Embryonic facial prominence (tissue), 1 donor: ENCODE measurements around the gene BLOC1S1.
A peak's percentile ranks its signal among the peaks of the same experiment; 100 is the strongest.

ENCODE experiments used
- DNase-seq: peaks from one replicate; pipeline ENCODE4 v3.0.0-alpha.2; 2016; ENCODE audit errors: extremely low spot score

The BLOC1S1 gene

GRCh38 chr12:55727643-55728185 is 11.9 kb downstream of the BLOC1S1 start:
- peak; percentile 63 for DNase-seq

GRCh38 chr12:55728186-55728938 is 12.5 kb downstream of the BLOC1S1 start:
- no peak for DNase-seq

DNA sequence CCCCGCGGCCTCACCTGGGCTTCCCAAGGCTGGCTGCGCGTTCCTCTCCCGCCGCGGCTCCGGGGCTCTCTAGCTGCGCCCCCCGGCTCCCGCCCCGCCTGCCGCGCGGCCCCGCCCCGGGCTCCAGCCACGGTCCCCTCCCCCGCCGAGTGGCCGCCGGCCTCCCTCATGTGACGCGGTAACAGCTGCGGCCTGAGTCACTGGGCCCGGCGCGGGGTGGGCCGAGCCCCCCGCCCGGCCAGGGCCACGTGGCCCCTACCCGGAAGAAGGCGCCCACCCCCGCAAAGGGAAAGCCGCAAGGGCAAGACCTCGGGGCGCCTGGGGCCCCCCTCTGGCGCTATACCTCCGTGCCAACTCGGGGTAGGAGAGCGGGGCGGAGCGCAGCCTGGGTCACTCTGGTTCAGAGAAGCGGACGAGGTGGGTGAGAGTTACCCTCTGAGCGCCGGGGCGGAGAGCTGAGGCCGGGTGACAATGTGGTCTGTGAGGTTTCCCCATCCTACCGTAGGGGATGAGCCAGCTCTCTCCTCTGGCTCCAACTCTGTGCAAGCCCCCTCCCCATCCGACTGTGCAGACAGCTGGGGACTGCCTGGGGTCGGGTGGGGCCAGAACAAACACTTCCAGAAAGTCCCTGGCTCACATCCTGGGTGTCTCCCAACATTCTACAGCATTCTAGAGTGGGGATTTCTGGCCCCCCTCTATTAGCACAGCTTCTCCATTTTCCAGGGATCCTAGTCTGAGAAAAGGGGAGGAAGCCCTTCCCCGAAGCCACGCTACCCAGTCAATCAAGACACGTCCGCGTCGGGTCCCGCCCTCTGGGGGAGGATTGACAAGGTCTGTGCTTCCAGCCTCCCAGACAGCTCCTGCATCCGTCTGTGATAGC is 13.3 kb downstream of the BLOC1S1 start, which contains the start of gene CD63:
CD63 (minus strand) TSS at position 71 of the 880 bp plus-strand sequence. CDS start 668 bp downstream, outside the sequence.
- peak; percentile 83 for DNase-seq

- DNase-seq: peak; percentile 60
Measured at GRCh38 chr12:55729819-55730818, 14.3 kb downstream of the BLOC1S1 start.

DNA sequence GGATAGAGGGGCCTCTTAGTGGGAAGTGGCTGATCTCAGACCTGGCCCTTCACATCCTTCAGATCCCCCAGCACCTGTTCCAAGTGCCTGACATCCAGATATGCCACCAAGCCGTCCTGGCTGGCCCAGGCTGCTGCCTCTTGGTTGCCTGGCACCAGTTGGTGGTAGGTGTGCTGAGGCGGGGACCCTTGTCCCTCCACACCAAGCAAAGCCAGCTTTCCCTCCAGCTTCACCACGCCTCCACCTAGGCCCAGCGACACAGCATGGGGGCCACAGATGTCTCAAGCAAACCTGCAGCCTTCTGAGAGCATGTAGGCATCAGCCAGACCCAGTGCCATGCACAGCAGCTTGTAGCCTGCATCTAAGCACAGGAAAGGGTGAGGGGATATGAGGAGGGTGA is 16.4 kb downstream of the BLOC1S1 start:
- DNase-seq: no peak

DNA sequence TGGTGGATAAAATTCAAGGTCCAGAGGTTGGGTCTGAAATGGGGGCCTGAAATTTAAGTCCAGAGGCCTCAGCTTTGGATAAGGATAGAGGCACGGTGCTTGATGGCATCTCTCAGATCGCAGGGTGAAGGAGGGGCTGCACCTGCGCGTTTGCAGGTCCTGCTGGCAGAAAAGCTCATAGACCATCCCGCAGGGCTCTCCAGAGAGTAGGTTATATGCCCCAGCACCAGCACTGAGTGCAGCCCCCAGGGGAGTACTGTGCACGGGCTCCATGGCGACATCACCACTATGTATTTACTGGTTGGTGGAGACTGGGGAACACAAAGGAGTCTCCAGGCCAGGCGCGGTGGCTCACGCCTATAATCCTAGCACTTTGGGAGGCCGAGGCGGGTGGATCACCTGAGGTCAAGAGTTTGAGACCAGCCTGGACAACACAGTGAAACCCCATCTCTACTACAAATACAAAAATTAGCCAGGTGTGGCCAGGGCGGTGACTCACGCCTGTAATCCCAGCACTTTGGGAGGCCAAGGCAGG is 17.2 kb downstream of the BLOC1S1 start:
- no peak for DNase-seq

DNA sequence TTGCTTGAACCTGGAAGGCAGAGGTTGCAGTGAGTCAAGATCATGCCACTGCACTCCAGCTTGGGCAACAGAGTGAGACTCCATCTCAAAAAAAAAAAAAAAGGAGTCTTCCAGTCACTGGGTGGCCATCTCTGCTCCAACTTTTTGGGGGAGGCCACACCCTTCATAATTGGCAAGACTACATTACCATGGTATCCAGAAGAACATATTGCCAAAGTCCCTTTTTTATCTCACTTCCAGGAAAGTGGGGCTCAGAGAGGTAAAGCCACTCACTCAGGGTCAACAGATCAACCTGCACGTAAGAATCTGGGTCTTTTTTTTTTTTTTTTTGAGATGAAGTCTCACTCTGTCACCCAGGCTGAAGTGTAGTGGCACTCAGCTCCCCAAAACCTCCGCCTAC is 18.0 kb downstream of the BLOC1S1 start:
- no peak for DNase-seq

GRCh38 chr12:55734595-55734994 is 18.7 kb downstream of the BLOC1S1 start:
- DNase-seq: no peak

- DNase-seq: no peak
Measured at GRCh38 chr12:55736076-55736475, 20.2 kb downstream of the BLOC1S1 start.

DNA sequence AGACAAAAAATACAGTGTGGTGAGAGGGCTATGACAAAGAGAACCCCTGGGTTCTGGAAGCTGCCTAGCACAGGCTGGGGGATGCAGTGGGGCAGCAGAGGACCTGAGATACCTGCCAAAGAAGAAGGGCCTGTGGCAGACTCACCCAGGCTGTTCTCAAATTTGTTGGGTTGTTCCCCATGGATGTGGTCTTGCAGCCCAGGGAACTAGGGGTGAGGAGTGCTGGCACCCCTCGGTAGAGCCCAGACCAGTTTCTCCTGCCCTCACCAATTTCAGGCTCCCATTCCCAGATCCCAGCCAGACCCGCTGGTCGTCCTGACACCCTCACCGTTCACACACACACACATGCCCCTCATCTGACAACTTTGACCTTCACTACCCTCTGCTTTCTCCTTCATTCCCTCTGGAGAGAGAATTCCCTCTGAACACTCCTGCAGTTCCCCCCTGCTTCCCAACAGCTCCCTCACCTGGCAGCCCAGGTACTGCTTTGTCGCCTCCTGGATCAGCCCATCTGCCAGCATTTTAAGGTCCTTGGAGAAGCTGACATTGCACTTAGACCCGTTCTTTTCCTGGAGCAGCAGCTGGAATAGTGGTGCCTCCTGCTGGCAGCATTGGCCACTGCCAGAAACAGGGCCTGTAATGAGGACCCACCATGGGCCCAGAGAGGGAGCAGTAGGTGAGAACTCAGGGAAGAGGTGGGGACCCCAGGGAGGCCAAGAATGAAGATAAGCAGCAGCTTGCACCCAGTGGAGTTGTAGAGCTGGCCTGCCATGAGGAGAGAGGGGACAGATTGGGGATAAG is 21.1 kb downstream of the BLOC1S1 start:
- DNase-seq: no peak

DNA sequence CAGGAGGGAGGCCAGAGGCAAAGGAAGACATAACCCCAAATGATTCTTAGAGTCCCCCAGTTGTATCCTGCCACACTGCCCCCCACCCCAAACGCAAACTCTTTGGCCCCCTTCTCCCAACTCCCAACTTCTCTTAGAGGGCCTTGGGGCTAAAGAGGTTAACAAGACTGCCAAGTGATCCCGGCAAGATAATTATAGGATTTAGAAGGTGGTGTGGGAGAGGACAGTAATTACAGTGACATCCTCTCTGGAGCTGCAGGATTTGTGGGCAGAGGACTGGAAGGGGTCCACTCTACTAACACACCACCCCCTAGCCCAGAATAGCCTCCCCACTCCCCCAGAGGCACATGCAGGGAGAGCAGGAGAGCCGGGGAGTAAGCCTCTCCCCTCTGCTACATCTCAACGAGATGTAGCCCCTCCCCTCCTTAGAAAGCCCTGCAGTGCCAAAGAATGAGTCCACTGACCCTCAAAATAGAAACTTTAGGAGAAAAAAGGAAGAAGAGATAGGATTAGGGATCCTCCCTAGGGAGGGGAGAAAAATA is 21.8 kb downstream of the BLOC1S1 start:
- no peak for DNase-seq

DNA sequence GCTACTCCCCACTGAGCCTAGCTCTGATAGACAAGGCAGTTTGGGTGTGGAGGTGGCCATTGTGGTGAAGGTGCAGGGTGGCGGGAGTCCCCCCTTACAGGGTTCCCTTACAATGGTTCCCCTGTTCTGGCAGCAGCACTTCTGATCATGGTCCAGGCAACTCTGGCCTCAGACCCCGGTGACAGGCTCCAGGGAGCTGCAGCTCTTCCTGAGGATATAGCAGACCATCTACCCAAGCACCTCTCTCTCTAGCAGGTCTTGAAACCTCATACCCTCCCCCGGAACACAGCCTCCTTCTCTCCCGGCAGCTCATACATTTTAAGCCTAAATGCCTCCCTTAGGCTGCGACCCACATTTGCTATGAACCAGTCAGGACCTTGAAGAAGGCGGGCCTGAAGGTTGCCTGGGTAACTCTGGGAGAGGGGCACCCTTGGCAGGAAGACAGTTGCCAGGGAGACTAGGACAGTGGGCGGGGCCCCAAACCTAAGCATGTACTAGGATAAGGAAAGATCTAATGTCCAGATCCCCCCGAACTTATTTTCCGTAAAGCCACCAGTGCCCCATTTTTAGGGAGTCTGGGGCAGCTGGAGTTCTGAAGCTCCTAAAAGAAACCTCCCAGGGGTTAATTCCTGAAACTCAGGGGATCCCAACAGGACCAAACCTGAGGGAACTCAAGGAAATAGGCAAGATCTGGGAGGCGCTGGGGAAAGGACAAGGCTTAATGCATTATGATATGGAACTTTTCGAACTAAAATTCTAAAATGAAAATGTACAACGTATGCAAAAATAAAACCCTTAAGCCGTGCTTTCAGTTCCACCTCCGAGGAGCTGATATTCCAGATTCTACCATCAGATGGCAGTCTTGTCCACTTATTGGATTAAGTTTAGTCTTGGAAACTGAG is 22.5 kb downstream of the BLOC1S1 start:
- peak; percentile 83 for DNase-seq

GRCh38 chr12:55739025-55739378 is 23.2 kb downstream of the BLOC1S1 start:
- DNase-seq: no peak

- DNase-seq: no peak
Measured at GRCh38 chr12:55741931-55742680, 26.3 kb downstream of the BLOC1S1 start.

GRCh38 chr12:55742719-55743405 is 27.0 kb downstream of the BLOC1S1 start, which contains the start of gene GDF11:
Gene GDF11, plus strand, starts transcription at chr12:55743122. Its CDS starts 195 bp downstream, at chr12:55743317.
- peak; percentile 74 for DNase-seq

DNA sequence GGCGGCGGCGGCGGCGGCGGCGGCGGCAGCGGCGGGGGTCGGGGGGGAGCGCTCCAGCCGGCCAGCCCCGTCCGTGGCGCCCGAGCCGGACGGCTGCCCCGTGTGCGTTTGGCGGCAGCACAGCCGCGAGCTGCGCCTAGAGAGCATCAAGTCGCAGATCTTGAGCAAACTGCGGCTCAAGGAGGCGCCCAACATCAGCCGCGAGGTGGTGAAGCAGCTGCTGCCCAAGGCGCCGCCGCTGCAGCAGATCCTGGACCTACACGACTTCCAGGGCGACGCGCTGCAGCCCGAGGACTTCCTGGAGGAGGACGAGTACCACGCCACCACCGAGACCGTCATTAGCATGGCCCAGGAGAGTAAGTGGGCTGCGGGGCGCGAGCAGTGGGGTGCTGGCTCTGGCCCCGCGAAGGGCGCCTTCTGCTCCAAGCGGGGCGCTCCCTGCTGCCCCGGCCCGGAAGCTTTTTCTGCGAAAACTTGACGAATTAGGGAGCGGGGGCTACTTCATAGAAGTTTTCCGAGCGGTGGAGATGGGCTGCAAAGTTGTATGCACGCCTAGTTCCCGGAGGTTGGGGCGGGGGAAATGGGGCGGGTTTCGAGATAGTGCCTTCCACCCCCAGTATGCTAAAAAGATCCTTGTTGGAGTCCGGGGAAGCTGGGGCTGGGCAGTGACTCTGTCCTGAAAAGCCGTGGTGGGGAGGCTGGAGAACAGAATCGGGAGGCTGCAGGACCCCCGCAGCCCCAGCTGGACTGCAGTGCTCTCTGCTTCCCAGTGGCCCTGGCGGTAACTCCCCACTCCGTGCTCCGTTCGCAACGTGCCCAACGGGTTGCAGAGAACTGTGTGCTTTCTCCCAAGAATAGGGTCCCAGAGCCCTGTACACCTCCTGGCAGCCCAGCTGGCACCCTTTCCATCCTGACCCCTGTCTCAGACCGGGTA is 27.8 kb downstream of the BLOC1S1 start:
- DNase-seq: no peak
